ENCODE measurements around the gene SPACA7. TPM values are rescaled to one million over a fixed set of nuclear protein-coding genes. Genes with fewer than 3 reads are reported as not detected.

The SPACA7 gene
- total RNA-seq, 4 donors from 2014 or later, result not detected

DNA sequence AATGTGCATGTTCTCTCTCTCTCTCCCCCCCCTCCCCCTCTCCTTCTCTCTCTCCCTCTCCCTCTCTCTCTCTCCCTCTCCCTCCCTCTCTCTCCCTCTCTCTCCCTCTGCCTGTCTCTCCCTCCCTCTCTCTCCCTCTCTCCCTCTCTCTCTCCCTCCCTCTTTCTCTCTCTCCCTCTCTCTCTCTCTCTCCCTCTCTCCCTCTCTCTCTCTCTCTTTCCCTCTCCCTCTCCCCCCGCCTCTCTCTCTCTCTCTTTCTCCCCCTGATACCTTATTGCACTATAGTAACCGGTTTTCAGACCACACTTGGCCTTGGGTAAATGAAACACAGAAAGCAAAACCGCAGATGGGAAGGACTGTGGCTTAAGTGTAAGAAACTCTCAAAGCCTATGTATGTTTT is 34.7 kb upstream of the SPACA7 start:
- DNase-seq, result no peak
- Histone ChIP-seq H3K27ac (no peak overlapping the region), H3K9me3 (peaks cover 0 to 7% (median 0%) of the 10 kb centered on the region in 4 donors), H3K27me3 (no peaks in the 10 kb centered on the region), H3K4me3 (no peak overlapping the region), H3K36me3 (no peaks in the 10 kb centered on the region), H3K4me1 (no peaks in the 10 kb centered on the region)
- TF ChIP-seq POLR2A (IDR thresholded peaks at IDR 0.05), result no peak
- TF ChIP-seq, protein P1, sequence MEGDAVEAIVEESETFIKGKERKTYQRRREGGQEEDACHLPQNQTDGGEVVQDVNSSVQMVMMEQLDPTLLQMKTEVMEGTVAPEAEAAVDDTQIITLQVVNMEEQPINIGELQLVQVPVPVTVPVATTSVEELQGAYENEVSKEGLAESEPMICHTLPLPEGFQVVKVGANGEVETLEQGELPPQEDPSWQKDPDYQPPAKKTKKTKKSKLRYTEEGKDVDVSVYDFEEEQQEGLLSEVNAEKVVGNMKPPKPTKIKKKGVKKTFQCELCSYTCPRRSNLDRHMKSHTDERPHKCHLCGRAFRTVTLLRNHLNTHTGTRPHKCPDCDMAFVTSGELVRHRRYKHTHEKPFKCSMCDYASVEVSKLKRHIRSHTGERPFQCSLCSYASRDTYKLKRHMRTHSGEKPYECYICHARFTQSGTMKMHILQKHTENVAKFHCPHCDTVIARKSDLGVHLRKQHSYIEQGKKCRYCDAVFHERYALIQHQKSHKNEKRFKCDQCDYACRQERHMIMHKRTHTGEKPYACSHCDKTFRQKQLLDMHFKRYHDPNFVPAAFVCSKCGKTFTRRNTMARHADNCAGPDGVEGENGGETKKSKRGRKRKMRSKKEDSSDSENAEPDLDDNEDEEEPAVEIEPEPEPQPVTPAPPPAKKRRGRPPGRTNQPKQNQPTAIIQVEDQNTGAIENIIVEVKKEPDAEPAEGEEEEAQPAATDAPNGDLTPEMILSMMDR (IDR thresholded peaks at IDR 0.05), result no peak

- no peak for DNase-seq
- H3K27ac ChIP-seq, result no peak overlapping the region
- no peaks in the 10 kb centered on the region for H3K27me3 ChIP-seq
- H3K4me1 ChIP-seq, result no peaks in the 10 kb centered on the region
- TF ChIP-seq, protein P1 (IDR thresholded peaks at IDR 0.05), result no peak
- TF ChIP-seq POLR2A (IDR thresholded peaks at IDR 0.05), result no peak
- peaks cover 0 to 7% (median 0%) of the 10 kb centered on the region in 4 donors for H3K9me3 ChIP-seq
- no peak overlapping the region for H3K4me3 ChIP-seq
- H3K36me3 ChIP-seq, result no peaks in the 10 kb centered on the region
Measured at GRCh38 chr13:112341976-112342735, 34.0 kb upstream of the SPACA7 start.

DNA sequence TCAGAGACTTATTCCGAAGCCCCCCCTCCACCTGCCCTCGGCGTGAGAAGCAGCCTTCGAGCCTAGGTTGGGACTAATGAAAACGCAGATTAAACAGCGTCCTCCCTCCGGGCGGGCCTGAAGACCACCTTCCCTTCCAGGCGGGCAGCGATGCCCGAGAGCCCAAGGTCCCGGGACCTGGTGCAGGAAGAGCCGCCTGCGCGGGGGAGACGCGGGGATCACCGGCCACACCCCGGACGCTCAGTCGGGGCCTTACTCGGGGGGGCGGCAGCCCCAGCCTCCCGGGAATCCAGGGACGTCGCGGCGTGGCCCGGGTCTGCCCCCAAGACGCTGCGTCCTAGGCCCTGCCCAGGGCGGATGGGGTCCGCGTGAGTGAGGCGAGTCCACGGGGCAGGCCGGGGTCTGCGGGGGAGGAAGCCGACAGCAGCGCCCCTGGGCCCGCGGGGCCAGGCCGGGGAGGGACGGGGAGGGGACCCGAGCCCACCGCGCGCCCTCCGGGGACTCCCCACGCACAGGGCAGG is 33.3 kb upstream of the SPACA7 start:
- DNase-seq, result no peak
- no peaks in the 10 kb centered on the region for H3K27me3 ChIP-seq
- TF ChIP-seq, protein P1 (IDR thresholded peaks at IDR 0.05), result no peak
- no peaks in the 10 kb centered on the region for H3K4me1 ChIP-seq
- no peaks in the 10 kb centered on the region for H3K36me3 ChIP-seq
- H3K27ac ChIP-seq, result no peak overlapping the region
- no peaks in the 10 kb centered on the region for H3K9me3 ChIP-seq
- H3K4me3 ChIP-seq, result no peak overlapping the region

DNA sequence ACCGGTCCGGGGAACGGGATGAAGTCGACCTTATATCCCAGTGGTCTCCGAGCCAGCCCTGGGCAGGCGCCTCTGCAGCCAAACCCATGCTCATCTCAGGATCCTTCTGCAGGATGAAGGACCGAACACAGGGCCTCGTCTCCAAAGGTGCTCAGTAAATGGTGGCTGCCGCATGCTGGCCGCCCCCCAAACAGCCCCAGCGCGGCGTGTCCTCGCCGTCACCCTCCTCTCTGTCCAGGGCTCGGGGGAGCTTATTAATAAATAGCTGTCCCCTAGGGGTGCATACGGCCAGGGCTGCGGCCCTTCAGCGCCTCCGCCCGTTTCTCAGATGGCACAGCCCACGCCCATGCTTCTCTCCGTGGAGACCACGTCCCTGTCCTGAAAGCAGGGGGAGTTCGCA is 32.6 kb upstream of the SPACA7 start:
- no peaks in the 10 kb centered on the region for H3K27me3 ChIP-seq
- H3K27ac ChIP-seq, result no peak overlapping the region
- H3K36me3 ChIP-seq, result no peaks in the 10 kb centered on the region
- H3K4me1 ChIP-seq, result no peaks in the 10 kb centered on the region
- TF ChIP-seq, protein P1 (IDR thresholded peaks at IDR 0.05), result no peak
- TF ChIP-seq POLR2A (IDR thresholded peaks at IDR 0.05), result no peak
- no peaks in the 10 kb centered on the region for H3K9me3 ChIP-seq
- no peak for DNase-seq
- no peak overlapping the region for H3K4me3 ChIP-seq

- H3K4me3 ChIP-seq, result no peak overlapping the region
- H3K36me3 ChIP-seq, result no peaks in the 10 kb centered on the region
- no peaks in the 10 kb centered on the region for H3K9me3 ChIP-seq
- H3K27ac ChIP-seq, result no peak overlapping the region
- no peaks in the 10 kb centered on the region for H3K27me3 ChIP-seq
- DNase-seq, result no peak
- H3K4me1 ChIP-seq, result no peaks in the 10 kb centered on the region
- no peak for TF ChIP-seq POLR2A (IDR thresholded peaks at IDR 0.05)
- TF ChIP-seq, protein P1 (IDR thresholded peaks at IDR 0.05), result no peak
Measured at GRCh38 chr13:112345826-112346172, 30.4 kb upstream of the SPACA7 start.
